PC-9 (cell line): Measurements from ENCODE around the gene HTR1B. TPM values are rescaled to one million over a fixed set of nuclear protein-coding genes. Genes with fewer than 3 reads are reported as not detected.

Experiments
- BruUV-seq: library from RNA; stranded (reverse); fragments of 400-500 nt; replicated peaks from 2 replicates; lab custom pipeline; 2021; lab: Mats Ljungman, UMichigan
- CTCF ChIA-PET: fragments of 300-600 bp; sonication (Branson Sonifier 250); formaldehyde crosslinking; loops from one replicate; lab custom pipeline; 2022; ENCODE audit warnings: antibody characterized with exemption; lab: Charles Lee
- POLR2A ChIA-PET: fragments of 300-600 bp; sonication (Branson Sonifier 250); formaldehyde crosslinking; loops from one replicate; lab custom pipeline; 2022; ENCODE audit warnings: antibody characterized with exemption; ENCODE audit not compliant: unreplicated experiment; lab: Charles Lee
- DNase-seq, 2 experiments: peaks; one replicate each; pipeline versions ENCODE4 v3.0.0 to v3.0.0-alpha.2; 2015 to 2022; ENCODE audit warnings: mixed read lengths in 1 of 2
- H2AFZ ChIP-seq: fragments of 200-600 bp; sonication (generic); 2 replicates; pipeline ENCODE4 v1.8.1; 2017; ENCODE audit warnings: antibody characterized with exemption
- H3F3A ChIP-seq: fragments of 200-600 bp; sonication (generic); 2 replicates; pipeline ENCODE4 v1.8.1; 2017; ENCODE audit warnings: antibody characterized with exemption, mild to moderate bottlenecking, low read depth; ENCODE audit not compliant: insufficient read depth
- H3K27ac ChIP-seq: fragments of 200-600 bp; sonication (generic); 2 replicates; pipeline ENCODE4 v1.6.1; 2016; ENCODE audit warnings: mixed run types
- H3K27me3 ChIP-seq: fragments of 200-600 bp; sonication (generic); 2 replicates; pipeline ENCODE4 v1.6.1; 2016; ENCODE audit warnings: low read depth, mixed run types; ENCODE audit not compliant: insufficient read depth
- H3K36me3 ChIP-seq: fragments of 200-600 bp; sonication (generic); 2 replicates; pipeline ENCODE4 v1.6.1; 2016; ENCODE audit warnings: low read depth, mixed run types
- H3K4me1 ChIP-seq: fragments of 200-600 bp; sonication (generic); replicated peaks from 2 replicates; pipeline ENCODE4 v1.6.1; 2016; ENCODE audit warnings: mixed run types; ENCODE audit not compliant: insufficient read depth
- H3K4me2 ChIP-seq: fragments of 200-600 bp; sonication (generic); 2 replicates; pipeline ENCODE4 v1.6.1; 2017; ENCODE audit warnings: mixed run types
- H3K4me3 ChIP-seq: fragments of 200-600 bp; sonication (generic); 2 replicates; pipeline ENCODE4 v1.6.1; 2016; ENCODE audit warnings: mixed run types
- H3K79me2 ChIP-seq: fragments of 200-600 bp; sonication (generic); 2 replicates; pipeline ENCODE4 v1.6.1; 2017; ENCODE audit warnings: low read depth, mixed run types
- H3K9me2 ChIP-seq: fragments of 200-600 bp; sonication (generic); 2 replicates; pipeline ENCODE4 v1.8.1; 2017; ENCODE audit warnings: mild to moderate bottlenecking; ENCODE audit not compliant: insufficient read depth
- H3K9me3 ChIP-seq: fragments of 200-600 bp; sonication (generic); 2 replicates; pipeline ENCODE4 v1.8.1; 2016; ENCODE audit warnings: low read depth; ENCODE audit not compliant: insufficient read depth
- H4K20me1 ChIP-seq: fragments of 200-600 bp; sonication (generic); 2 replicates; pipeline ENCODE4 v1.8.1; 2017; ENCODE audit not compliant: insufficient read depth
- CTCF ChIP-seq: fragments of 200-600 bp; sonication (generic); conservative IDR thresholded peaks from 2 replicates; pipeline ENCODE4 v1.6.1; 2017; ENCODE audit warnings: mixed run types, antibody characterized with exemption, mild to moderate bottlenecking, moderate library complexity
- EZH2 ChIP-seq: fragments of 200-600 bp; sonication (generic); IDR thresholded peaks from 2 replicates; pipeline ENCODE4 v1.8.0; 2017; ENCODE audit warnings: antibody characterized with exemption, low read depth
- intact Hi-C: fragments of 100-400 bp; cut with micrococcal nuclease; formaldehyde crosslinking; loops from one replicate; pipeline ENCODE4 v1.10.0; 2022; ENCODE audit not compliant: unreplicated experiment
- total RNA-seq: library from RNA; stranded (reverse); gene quantifications from 2 replicates; pipeline ENCODE4 v1.2.3, GENCODE V29; 2021

The HTR1B gene
- total RNA-seq, 1 experiment from 2014 or later = not detected

- CTCF ChIA-PET = no interaction called here
- peak in 1 of 2 experiments; percentile 56 for DNase-seq
- intact Hi-C loops = loop anchor here (2.0 to 10.0 kb wide), 4 partner anchors 166 to 1523 kb away; no protein-coding TSS in a partner anchor
- peak; percentile 66 for TF ChIP-seq CTCF
- no peak for TF ChIP-seq EZH2
- H3K4me2 ChIP-seq = no peak overlapping the region
- no peak overlapping the region for H3K27ac ChIP-seq
- H3K4me3 ChIP-seq = no peak overlapping the region
- no peaks in the 10 kb centered on the region for H3K9me3 ChIP-seq
- H3K9me2 ChIP-seq = no peaks in the 10 kb centered on the region
- POLR2A ChIA-PET = no interaction called here
- no peaks in the 10 kb centered on the region for H3F3A ChIP-seq
- H3K27me3 ChIP-seq = no peaks in the 10 kb centered on the region
- H3K79me2 ChIP-seq = no peaks in the 10 kb centered on the region
- BruUV-seq = no TSS peak
- H3K4me1 ChIP-seq = no peaks in the 10 kb centered on the region
- H4K20me1 ChIP-seq = no peaks in the 10 kb centered on the region
- no peak overlapping the region for H2AFZ ChIP-seq
- no peaks in the 10 kb centered on the region for H3K36me3 ChIP-seq
Observed at GRCh38 chr6:77457720-77458349, 5.5 kb downstream of the HTR1B start.

GRCh38 chr6:77456531-77457248 is 6.6 kb downstream of the HTR1B start:
- intact Hi-C loops = loop anchor here (2.0 to 10.0 kb wide), 4 partner anchors 164 to 1522 kb away; no protein-coding TSS in a partner anchor
- H3K36me3 ChIP-seq = no peaks in the 10 kb centered on the region
- no TSS peak for BruUV-seq
- TF ChIP-seq CTCF = no peak
- TF ChIP-seq EZH2 = no peak
- H4K20me1 ChIP-seq = no peaks in the 10 kb centered on the region
- peak in 1 of 2 experiments; percentile 22 for DNase-seq
- CTCF ChIA-PET = no interaction called here
- H3K9me2 ChIP-seq = no peaks in the 10 kb centered on the region
- no peak overlapping the region for H3K27ac ChIP-seq
- H2AFZ ChIP-seq = no peak overlapping the region
- H3K4me3 ChIP-seq = no peak overlapping the region
- no peak overlapping the region for H3K4me2 ChIP-seq
- H3F3A ChIP-seq = no peaks in the 10 kb centered on the region
- H3K79me2 ChIP-seq = no peaks in the 10 kb centered on the region
- POLR2A ChIA-PET = no interaction called here
- H3K27me3 ChIP-seq = no peaks in the 10 kb centered on the region
- H3K9me3 ChIP-seq = no peaks in the 10 kb centered on the region
- H3K4me1 ChIP-seq = no peaks in the 10 kb centered on the region

GRCh38 chr6:77455271-77455670 is 8.0 kb downstream of the HTR1B start:
- H3K27ac ChIP-seq = no peak overlapping the region
- no peak overlapping the region for H3K4me3 ChIP-seq
- BruUV-seq = no TSS peak
- H3K9me2 ChIP-seq = no peaks in the 10 kb centered on the region
- no peaks in the 10 kb centered on the region for H3K79me2 ChIP-seq
- no peaks in the 10 kb centered on the region for H3K9me3 ChIP-seq
- H3K4me2 ChIP-seq = no peak overlapping the region
- no peak for DNase-seq
- no peaks in the 10 kb centered on the region for H3F3A ChIP-seq
- POLR2A ChIA-PET = no interaction called here
- no peaks in the 10 kb centered on the region for H4K20me1 ChIP-seq
- CTCF ChIA-PET = no interaction called here
- H3K36me3 ChIP-seq = no peaks in the 10 kb centered on the region
- TF ChIP-seq CTCF (no peak), EZH2 (no peak)
- no peak overlapping the region for H2AFZ ChIP-seq
- no peaks in the 10 kb centered on the region for H3K27me3 ChIP-seq
- intact Hi-C loops = loop anchor here (5.0 to 10.0 kb wide), 2 partner anchors 163 to 580 kb away; no protein-coding TSS in a partner anchor
- no peaks in the 10 kb centered on the region for H3K4me1 ChIP-seq
